Activated naive CD8-positive, alpha-beta T cell (primary cell): ENCODE results near the gene JAZF1.

Experiments used
- H3K27ac Mint-ChIP-seq: one replicate; pipeline ENCODE4 v1.8.0; 2021; ENCODE audit warnings: mixed read lengths
- H3K27me3 Mint-ChIP-seq: one replicate; pipeline ENCODE4 v1.8.0; 2021; ENCODE audit warnings: mixed read lengths
- H3K36me3 Mint-ChIP-seq: one replicate; pipeline ENCODE4 v1.8.0; 2021; ENCODE audit warnings: mixed read lengths
- H3K4me1 Mint-ChIP-seq: one replicate; pipeline ENCODE4 v1.8.0; 2021; ENCODE audit warnings: low read depth, mixed read lengths
- H3K4me3 Mint-ChIP-seq: one replicate; pipeline ENCODE4 v1.8.0; 2021; ENCODE audit warnings: mild to moderate bottlenecking, mixed read lengths
- H3K9me3 Mint-ChIP-seq: one replicate; pipeline ENCODE4 v1.8.0; 2021; ENCODE audit warnings: low read depth, mixed read lengths

Gene JAZF1

GRCh38 chr7:28145090-28145626 lies 35.4 kb downstream of the JAZF1 start:
- no peaks in the 10 kb centered on the region for H3K9me3 Mint-ChIP-seq
- no peaks in the 10 kb centered on the region for H3K27me3 Mint-ChIP-seq
- no peak overlapping the region for H3K27ac Mint-ChIP-seq
- peaks cover 10% of the 10 kb centered on the region for H3K36me3 Mint-ChIP-seq
- peaks cover 10% of the 10 kb centered on the region for H3K4me1 Mint-ChIP-seq
- H3K4me3 Mint-ChIP-seq = no peak overlapping the region

DNA sequence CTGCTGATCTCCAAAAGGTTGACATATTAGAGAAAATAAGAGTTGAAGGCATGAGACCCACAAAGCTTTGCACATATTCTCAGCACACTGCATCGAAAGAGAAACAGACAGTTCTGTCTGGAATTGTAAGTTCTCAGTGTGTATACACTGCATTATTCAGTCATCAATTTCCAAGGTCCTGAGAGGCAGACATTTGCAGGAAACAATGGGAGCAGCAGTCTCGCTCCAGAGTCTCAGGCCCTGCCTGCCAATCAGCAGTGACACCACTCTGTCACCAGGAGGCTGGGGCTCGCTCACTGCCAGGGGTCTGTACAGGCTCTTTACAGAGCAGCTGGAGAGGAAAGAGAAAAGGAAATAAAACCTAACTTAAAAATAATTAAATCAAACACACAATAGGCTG lies 36.3 kb downstream of the JAZF1 start:
- Mint-ChIP-seq H3K27ac (no peak overlapping the region), H3K9me3 (no peaks in the 10 kb centered on the region), H3K4me3 (no peak overlapping the region), H3K36me3 (peaks cover 6% of the 10 kb centered on the region), H3K4me1 (peaks cover 2% of the 10 kb centered on the region), H3K27me3 (no peaks in the 10 kb centered on the region)

GRCh38 chr7:28142650-28143049 lies 37.9 kb downstream of the JAZF1 start:
- Mint-ChIP-seq H3K4me3 (no peak overlapping the region), H3K9me3 (no peaks in the 10 kb centered on the region), H3K27ac (no peak overlapping the region), H3K27me3 (no peaks in the 10 kb centered on the region), H3K4me1 (peaks cover 2% of the 10 kb centered on the region), H3K36me3 (peaks cover 10% of the 10 kb centered on the region)

DNA sequence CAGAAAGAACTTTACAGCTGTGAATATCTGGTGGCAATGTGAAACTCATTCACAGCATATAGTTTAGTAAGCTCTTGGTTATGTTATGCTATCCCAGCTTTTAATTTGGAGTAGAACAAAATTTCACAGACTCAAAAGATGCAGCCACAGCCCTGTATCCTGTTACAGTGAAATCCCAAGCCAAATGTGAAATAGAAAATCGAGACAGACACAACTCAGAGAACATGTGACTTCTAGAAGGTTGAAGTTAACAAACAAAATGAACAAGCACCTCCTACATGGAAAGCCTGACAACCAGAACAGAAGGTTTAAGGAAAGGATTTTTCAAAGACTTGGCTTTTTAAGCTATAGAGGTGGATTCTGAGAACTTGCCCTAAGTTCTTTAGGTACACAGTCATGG lies 39.6 kb downstream of the JAZF1 start:
- Mint-ChIP-seq H3K27me3 (no peaks in the 10 kb centered on the region), H3K4me1 (peaks cover 5% of the 10 kb centered on the region), H3K27ac (no peak overlapping the region), H3K36me3 (peaks cover 12% of the 10 kb centered on the region), H3K4me3 (no peak overlapping the region), H3K9me3 (no peaks in the 10 kb centered on the region)

GRCh38 chr7:28138837-28139236 lies 41.8 kb downstream of the JAZF1 start:
- Mint-ChIP-seq H3K4me3 (no peak overlapping the region), H3K4me1 (peaks cover 12% of the 10 kb centered on the region), H3K9me3 (no peaks in the 10 kb centered on the region), H3K27me3 (no peaks in the 10 kb centered on the region), H3K27ac (no peak overlapping the region), H3K36me3 (peaks cover 9% of the 10 kb centered on the region)

- no peaks in the 10 kb centered on the region for H3K27me3 Mint-ChIP-seq
- no peak overlapping the region for H3K4me3 Mint-ChIP-seq
- no peak overlapping the region for H3K27ac Mint-ChIP-seq
- peaks cover 20% of the 10 kb centered on the region for H3K4me1 Mint-ChIP-seq
- H3K36me3 Mint-ChIP-seq = peaks cover 6% of the 10 kb centered on the region
- no peaks in the 10 kb centered on the region for H3K9me3 Mint-ChIP-seq
Measured at GRCh38 chr7:28137463-28137862, 43.1 kb downstream of the JAZF1 start.

GRCh38 chr7:28136885-28137284 lies 43.7 kb downstream of the JAZF1 start:
- peaks cover 20% of the 10 kb centered on the region for H3K4me1 Mint-ChIP-seq
- H3K4me3 Mint-ChIP-seq = no peak overlapping the region

DNA sequence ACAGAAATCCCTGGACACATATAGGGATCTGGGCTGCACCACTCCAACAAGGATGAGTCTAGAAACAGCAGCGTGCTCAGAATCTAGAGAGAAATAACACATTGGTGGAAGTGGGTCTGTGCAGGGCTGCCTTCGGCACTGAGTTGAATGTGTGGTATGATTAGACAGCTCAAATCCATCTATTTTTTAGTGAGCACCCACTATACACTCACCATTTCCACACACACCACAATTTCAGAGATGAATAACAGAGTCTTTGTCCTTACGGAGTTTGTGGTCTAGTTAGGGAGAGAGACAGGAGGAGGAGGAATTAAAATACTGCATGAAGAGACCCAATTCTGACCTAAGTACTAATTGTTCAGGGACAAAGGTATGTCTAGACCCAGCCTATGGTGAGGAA lies 44.2 kb downstream of the JAZF1 start:
- H3K4me1 Mint-ChIP-seq = peaks cover 20% of the 10 kb centered on the region
- H3K36me3 Mint-ChIP-seq = peaks cover 6% of the 10 kb centered on the region
- H3K27me3 Mint-ChIP-seq = no peaks in the 10 kb centered on the region
- H3K4me3 Mint-ChIP-seq = no peak overlapping the region
- no peak overlapping the region for H3K27ac Mint-ChIP-seq
- H3K9me3 Mint-ChIP-seq = no peaks in the 10 kb centered on the region

More at GRCh38 chr7:28136885-28137284, 43.7 kb downstream of the JAZF1 start:
- Mint-ChIP-seq H3K27ac (no peak overlapping the region), H3K36me3 (peaks cover 6% of the 10 kb centered on the region), H3K27me3 (no peaks in the 10 kb centered on the region), H3K9me3 (no peaks in the 10 kb centered on the region)

- no peak overlapping the region for H3K4me3 Mint-ChIP-seq
Measured at GRCh38 chr7:28135760-28136159, 44.8 kb downstream of the JAZF1 start.

GRCh38 chr7:28135315-28135714 lies 45.3 kb downstream of the JAZF1 start:
- Mint-ChIP-seq H3K36me3 (peaks cover 6% of the 10 kb centered on the region), H3K4me3 (no peak overlapping the region), H3K27me3 (no peaks in the 10 kb centered on the region), H3K4me1 (peaks cover 20% of the 10 kb centered on the region), H3K27ac (no peak overlapping the region), H3K9me3 (no peaks in the 10 kb centered on the region)

More at GRCh38 chr7:28135760-28136159, 44.8 kb downstream of the JAZF1 start:
- no peaks in the 10 kb centered on the region for H3K9me3 Mint-ChIP-seq
- peaks cover 6% of the 10 kb centered on the region for H3K36me3 Mint-ChIP-seq
- no peak overlapping the region for H3K27ac Mint-ChIP-seq
- H3K27me3 Mint-ChIP-seq = no peaks in the 10 kb centered on the region
- peaks cover 20% of the 10 kb centered on the region for H3K4me1 Mint-ChIP-seq

- Mint-ChIP-seq H3K27ac (peak overlapping the region; percentile 25), H3K4me1 (peaks cover 22% of the 10 kb centered on the region), H3K36me3 (peaks cover 6% of the 10 kb centered on the region), H3K4me3 (no peak overlapping the region), H3K9me3 (no peaks in the 10 kb centered on the region), H3K27me3 (no peaks in the 10 kb centered on the region)
Measured at GRCh38 chr7:28133872-28134271, 46.7 kb downstream of the JAZF1 start.

GRCh38 chr7:28132959-28133870 lies 47.4 kb downstream of the JAZF1 start:
- peak overlapping the region; percentile 25 for H3K27ac Mint-ChIP-seq
- peaks cover 26% of the 10 kb centered on the region for H3K4me1 Mint-ChIP-seq
- H3K9me3 Mint-ChIP-seq = no peaks in the 10 kb centered on the region

DNA sequence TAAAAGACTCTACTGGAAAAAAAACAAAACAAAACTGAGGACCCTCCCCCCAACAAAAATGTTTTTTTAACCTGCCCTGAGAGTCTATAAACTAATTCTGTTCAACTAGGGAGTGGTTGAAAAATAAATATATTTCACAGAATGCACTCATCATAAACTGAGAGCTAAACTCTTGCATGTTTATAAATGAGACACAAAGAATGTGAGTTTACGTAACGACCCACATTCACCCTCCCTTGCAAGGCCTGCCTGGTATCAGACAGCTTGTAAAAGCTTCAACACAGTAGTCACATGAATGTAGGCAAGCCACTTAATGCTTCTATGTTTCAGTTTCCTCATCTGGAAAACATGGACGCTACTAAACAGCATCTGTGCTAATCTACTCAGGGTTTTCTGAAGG lies 50.3 kb downstream of the JAZF1 start:
- Mint-ChIP-seq H3K36me3 (peaks cover 5% of the 10 kb centered on the region), H3K9me3 (no peaks in the 10 kb centered on the region), H3K27me3 (no peaks in the 10 kb centered on the region)

More at GRCh38 chr7:28132959-28133870, 47.4 kb downstream of the JAZF1 start:
- no peaks in the 10 kb centered on the region for H3K27me3 Mint-ChIP-seq
- H3K36me3 Mint-ChIP-seq = peaks cover 6% of the 10 kb centered on the region
- H3K4me3 Mint-ChIP-seq = no peak overlapping the region

GRCh38 chr7:28128608-28129007 lies 52.0 kb downstream of the JAZF1 start:
- H3K4me1 Mint-ChIP-seq = peaks cover 34% of the 10 kb centered on the region
- no peak overlapping the region for H3K27ac Mint-ChIP-seq
- peaks cover 5% of the 10 kb centered on the region for H3K36me3 Mint-ChIP-seq
- H3K9me3 Mint-ChIP-seq = no peaks in the 10 kb centered on the region
- H3K27me3 Mint-ChIP-seq = no peaks in the 10 kb centered on the region
- no peak overlapping the region for H3K4me3 Mint-ChIP-seq

More for the DNA sequence above, 50.3 kb downstream of the JAZF1 start:
- peaks cover 27% of the 10 kb centered on the region for H3K4me1 Mint-ChIP-seq
- H3K27ac Mint-ChIP-seq = no peak overlapping the region
- H3K4me3 Mint-ChIP-seq = no peak overlapping the region

DNA sequence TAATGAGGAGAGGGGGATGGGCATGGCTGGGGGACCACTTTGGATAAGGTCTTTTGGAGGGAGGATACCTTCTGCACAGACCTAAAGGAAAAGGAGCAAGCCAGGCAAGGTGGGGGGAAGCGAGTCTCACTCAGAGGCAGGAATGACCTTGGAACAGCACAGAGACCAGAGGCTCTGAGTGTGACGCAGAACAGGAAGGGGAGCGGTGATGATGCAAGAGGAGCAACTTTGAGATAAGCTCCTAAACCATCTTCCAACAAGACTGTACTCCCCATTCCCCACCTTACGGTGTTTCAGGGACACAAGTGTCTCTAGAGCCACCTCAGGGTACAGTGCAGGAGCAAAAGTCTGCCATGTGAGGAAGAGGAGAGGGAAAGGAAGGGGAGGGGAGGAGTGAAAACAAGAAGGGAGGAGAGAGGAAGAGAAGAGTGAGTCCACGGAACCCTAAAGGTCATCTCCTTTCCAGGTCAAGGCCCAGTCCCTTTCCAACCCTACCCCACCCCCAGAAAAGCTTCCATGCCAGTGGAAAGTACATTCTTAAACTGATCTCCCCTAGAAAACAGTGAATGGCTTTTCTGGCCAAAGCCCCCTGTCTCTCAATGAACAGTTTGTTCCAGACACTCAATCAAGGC lies 54.1 kb downstream of the JAZF1 start:
- Mint-ChIP-seq H3K4me3 (no peak overlapping the region), H3K27ac (no peak overlapping the region), H3K27me3 (no peaks in the 10 kb centered on the region), H3K4me1 (peaks cover 45% of the 10 kb centered on the region), H3K36me3 (peaks cover 5% of the 10 kb centered on the region), H3K9me3 (no peaks in the 10 kb centered on the region)
